ENCODE measurements around the gene CCDC127. TPM values are rescaled to one million over a fixed set of nuclear protein-coding genes. Genes with fewer than 3 reads are reported as not detected.

Gene CCDC127
- total RNA-seq, 1 donor from 2014 or later = 6.4 TPM

GRCh38 chr5:207599-207998, 10.4 kb downstream of the CCDC127 start:
- peaks cover 51% of the 10 kb centered on the region for H3K36me3 Mint-ChIP-seq (ENCODE audit: low read depth)
- H3K27ac Mint-ChIP-seq = no peak overlapping the region
- no peak overlapping the region for H3K4me3 Mint-ChIP-seq
- peaks cover 6% of the 10 kb centered on the region for H3K4me1 Mint-ChIP-seq
- no peaks in the 10 kb centered on the region for H3K9me3 Mint-ChIP-seq
- POLR2A ChIA-PET = interaction anchor here (1.2 kb wide), 1 partner anchor 10 kb away, joined by 4 read pairs; the partner anchor contains the start of genes CCDC127 and SDHA
- no peak for TF ChIP-seq CTCF (IDR thresholded peaks at IDR 0.05)
- no peak for ATAC-seq (ENCODE audit: low read depth)
- no peaks in the 10 kb centered on the region for H3K27me3 Mint-ChIP-seq
- no peak for DNase-seq
- intact Hi-C loops (cut with micrococcal nuclease) = no loop called here
- CTCF ChIA-PET = no interaction called here

- Mint-ChIP-seq H3K27ac (no peak overlapping the region), H3K4me3 (no peak overlapping the region), H3K36me3 (ENCODE audit: low read depth) (peaks cover 53% of the 10 kb centered on the region), H3K9me3 (no peaks in the 10 kb centered on the region), H3K4me1 (peaks cover 8% of the 10 kb centered on the region), H3K27me3 (no peaks in the 10 kb centered on the region)
- no peak for TF ChIP-seq CTCF (IDR thresholded peaks at IDR 0.05)
- ATAC-seq (ENCODE audit: low read depth) = no peak
- POLR2A ChIA-PET = no interaction called here
- intact Hi-C loops (cut with micrococcal nuclease) = no loop called here
- DNase-seq = no peak
- CTCF ChIA-PET = no interaction called here
Observed at GRCh38 chr5:206927-207536, 10.9 kb downstream of the CCDC127 start.

- CTCF ChIA-PET = no interaction called here
- Mint-ChIP-seq H3K27me3 (no peaks in the 10 kb centered on the region), H3K9me3 (no peaks in the 10 kb centered on the region), H3K4me3 (no peak overlapping the region), H3K4me1 (peaks cover 14% of the 10 kb centered on the region), H3K36me3 (ENCODE audit: low read depth) (peaks cover 53% of the 10 kb centered on the region), H3K27ac (no peak overlapping the region)
- intact Hi-C loops (cut with micrococcal nuclease) = no loop called here
- ATAC-seq (ENCODE audit: low read depth) = no peak
- POLR2A ChIA-PET = no interaction called here
- TF ChIP-seq CTCF (IDR thresholded peaks at IDR 0.05) = no peak
- no peak for DNase-seq
Observed at GRCh38 chr5:206406-206805, 11.5 kb downstream of the CCDC127 start.

- no peak for DNase-seq
- Mint-ChIP-seq H3K4me3 (no peak overlapping the region), H3K36me3 (ENCODE audit: low read depth) (peaks cover 50% of the 10 kb centered on the region), H3K27ac (no peak overlapping the region), H3K4me1 (peaks cover 20% of the 10 kb centered on the region), H3K27me3 (no peaks in the 10 kb centered on the region), H3K9me3 (no peaks in the 10 kb centered on the region)
- ATAC-seq (ENCODE audit: low read depth) = no peak
- no peak for TF ChIP-seq CTCF (IDR thresholded peaks at IDR 0.05)
- ChIA-PET CTCF (interaction anchor here (0.7 kb wide), 1 partner anchor 9 kb away, joined by 3 read pairs; no protein-coding TSS in a partner anchor), POLR2A (no interaction called here)
- intact Hi-C loops (cut with micrococcal nuclease) = no loop called here
Observed at GRCh38 chr5:204966-205670, 12.8 kb downstream of the CCDC127 start.

- Mint-ChIP-seq H3K4me1 (peaks cover 16% of the 10 kb centered on the region), H3K27ac (no peak overlapping the region), H3K27me3 (no peaks in the 10 kb centered on the region), H3K9me3 (no peaks in the 10 kb centered on the region), H3K36me3 (ENCODE audit: low read depth) (peaks cover 50% of the 10 kb centered on the region), H3K4me3 (no peak overlapping the region)
- no peak for TF ChIP-seq CTCF (IDR thresholded peaks at IDR 0.05)
- POLR2A ChIA-PET = no interaction called here
- CTCF ChIA-PET = no interaction called here
- DNase-seq = no peak
- ATAC-seq (ENCODE audit: low read depth) = no peak
- intact Hi-C loops (cut with micrococcal nuclease) = no loop called here
Observed at GRCh38 chr5:204462-204861, 13.5 kb downstream of the CCDC127 start.
